ENCODE measurements around the gene RAVER2. TPM values are rescaled to one million over a fixed set of nuclear protein-coding genes. Genes with fewer than 3 reads are reported as not detected.

Gene RAVER2
- total and polyA plus RNA-seq, 4 donors, result 20.3 to 27.1 (median 23.6) TPM

DNA sequence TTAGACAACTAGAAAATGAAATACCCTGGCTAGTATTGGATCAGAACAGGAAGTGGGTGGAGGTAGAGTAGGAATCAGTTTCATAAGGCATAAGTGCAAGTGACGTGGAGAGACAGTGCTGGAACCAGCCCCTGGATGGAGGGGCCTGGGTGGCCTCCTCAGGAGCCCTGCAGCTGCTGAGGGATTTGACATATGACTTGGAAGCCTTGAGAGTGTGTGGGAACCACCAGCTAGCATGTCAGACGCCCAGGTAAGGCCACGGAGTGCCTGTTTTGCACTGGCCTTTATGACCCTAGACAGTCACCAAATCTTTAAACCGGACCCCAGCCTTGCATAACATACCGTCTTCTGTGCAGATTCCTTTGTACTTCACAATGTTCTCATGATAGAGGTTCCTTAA lies 94.4 kb downstream of the RAVER2 start:
- Histone ChIP-seq H3K27me3 (ENCODE audit: control insufficient read depth, insufficient read depth, low read length) (no peaks in the 10 kb centered on the region), H3K27ac (ENCODE audit: low read depth, low read length) (no peak overlapping the region), H3K4me1 (ENCODE audit: control insufficient read depth, insufficient read depth, low read length) (peaks cover 13% of the 10 kb centered on the region), H3K36me3 (ENCODE audit: control insufficient read depth, insufficient read depth, low read length) (peaks cover 49% of the 10 kb centered on the region), H3K4me3 (ENCODE audit: low read depth, low read length) (no peak overlapping the region), H3K9me3 (ENCODE audit: control insufficient read depth, insufficient read depth, low read length) (no peaks in the 10 kb centered on the region)
- no peak for DNase-seq (ENCODE audit: low read depth in 4 of 6, low spot score in 6 of 6)
- WGBS (ENCODE audit: insufficient coverage), result 94% methylated on average over 5 of the region's 5 CpGs

DNA sequence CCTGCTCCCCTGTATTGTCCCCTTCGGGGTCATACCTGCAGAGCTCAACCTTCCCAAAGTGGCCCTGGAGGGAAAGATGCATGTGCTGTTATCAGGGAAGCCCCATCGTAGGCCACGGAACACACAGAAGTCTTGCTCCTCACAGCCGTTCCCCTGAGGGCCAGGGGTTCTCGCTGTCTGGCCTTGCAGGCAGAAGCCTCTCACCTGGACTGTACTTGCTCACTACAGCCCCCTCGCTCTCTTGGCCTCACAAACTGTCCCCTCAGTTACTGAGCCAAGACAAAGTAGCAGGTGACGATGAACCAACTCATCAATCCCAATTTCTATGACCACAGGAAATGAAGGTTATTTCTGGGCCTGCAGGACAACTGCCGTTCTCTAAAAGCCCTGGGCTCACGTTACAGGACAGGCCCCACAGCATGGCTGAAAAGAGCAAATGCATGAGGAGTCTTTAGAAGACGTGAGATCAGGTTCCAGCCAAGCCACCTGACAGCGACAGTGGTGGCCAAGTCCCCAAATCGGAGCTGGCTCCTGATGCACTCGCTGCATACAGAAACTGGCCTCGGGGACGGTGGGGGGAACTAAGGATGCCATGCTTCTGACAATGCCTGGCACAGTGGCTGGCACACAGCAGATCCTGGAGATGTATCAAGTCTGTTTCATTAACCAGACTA lies 95.0 kb downstream of the RAVER2 start:
- no peaks in the 10 kb centered on the region for H3K27me3 ChIP-seq (ENCODE audit: control insufficient read depth, insufficient read depth, low read length)
- WGBS (ENCODE audit: insufficient coverage), result 73% methylated on average over 15 of the region's 15 CpGs

DNA sequence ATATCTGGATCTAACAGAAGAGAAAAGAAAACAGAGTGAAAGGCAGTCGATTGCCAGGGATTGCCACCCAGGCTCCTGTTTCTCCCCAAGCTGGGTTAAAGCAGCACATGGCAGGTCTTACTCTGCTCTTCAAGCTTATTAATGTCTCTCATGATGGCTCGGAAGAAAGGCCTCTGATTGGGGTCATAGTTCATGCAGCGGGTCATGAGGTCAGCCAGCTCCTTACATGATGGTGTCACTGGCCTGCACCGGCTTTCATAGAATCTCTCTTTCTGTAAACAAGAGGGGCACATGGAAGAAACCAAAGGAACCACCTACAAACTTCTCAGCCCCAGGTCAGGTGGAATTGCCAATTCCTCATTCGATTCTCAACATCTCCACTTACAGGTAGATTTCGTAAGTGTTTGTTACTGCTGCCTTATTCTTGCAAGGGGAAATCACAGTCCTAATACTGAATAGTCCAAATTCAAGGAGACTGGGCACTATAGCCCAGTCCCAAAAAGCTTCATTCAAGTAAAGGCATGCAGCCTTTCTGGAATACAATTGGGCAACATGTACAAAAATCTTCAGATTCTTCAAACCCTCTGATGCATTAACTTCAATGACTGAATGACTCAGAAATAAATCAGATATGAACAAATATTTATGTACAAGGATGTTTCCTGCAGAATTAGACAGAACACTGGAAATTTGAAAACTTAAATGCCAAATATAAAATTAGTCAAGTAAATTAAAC lies 96.6 kb downstream of the RAVER2 start:
- DNase-seq (ENCODE audit: low read depth in 4 of 6, low spot score in 6 of 6), result no peak
- 66% methylated on average over 3 of the region's 6 CpGs for WGBS (ENCODE audit: insufficient coverage)

More for the DNA sequence above, 95.0 kb downstream of the RAVER2 start:
- peak in 1 of 6 donors; percentile 29 for DNase-seq (ENCODE audit: low read depth in 4 of 6, low spot score in 6 of 6)
- Histone ChIP-seq H3K4me1 (ENCODE audit: control insufficient read depth, insufficient read depth, low read length) (peaks cover 14% of the 10 kb centered on the region), H3K36me3 (ENCODE audit: control insufficient read depth, insufficient read depth, low read length) (peaks cover 55% of the 10 kb centered on the region), H3K9me3 (ENCODE audit: control insufficient read depth, insufficient read depth, low read length) (no peaks in the 10 kb centered on the region), H3K27ac (ENCODE audit: low read depth, low read length) (no peak overlapping the region), H3K4me3 (ENCODE audit: low read depth, low read length) (no peak overlapping the region)

DNA sequence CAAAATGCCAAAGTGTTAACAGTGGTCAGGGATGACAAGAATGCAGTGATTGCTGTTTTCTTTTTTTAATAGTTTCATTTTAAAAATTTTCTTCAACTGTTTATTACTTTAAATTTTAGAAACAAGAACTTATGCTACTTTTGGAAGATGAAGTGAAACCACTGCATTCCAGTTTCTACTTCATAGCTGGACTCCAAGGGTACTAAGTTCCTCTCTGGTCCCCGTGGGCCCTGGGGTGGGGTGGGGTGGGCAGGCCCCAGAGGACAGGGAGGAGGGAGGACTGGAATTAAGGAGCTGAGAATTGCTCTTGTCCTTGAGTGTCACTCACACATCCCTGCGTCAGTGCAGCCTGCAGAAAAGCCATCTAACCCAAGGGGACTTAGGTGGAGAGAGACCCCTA lies 97.3 kb downstream of the RAVER2 start:
- no peaks in the 10 kb centered on the region for H3K27me3 ChIP-seq (ENCODE audit: control insufficient read depth, insufficient read depth, low read length)
- no peaks in the 10 kb centered on the region for H3K9me3 ChIP-seq (ENCODE audit: control insufficient read depth, insufficient read depth, low read length)
- H3K4me1 ChIP-seq (ENCODE audit: control insufficient read depth, insufficient read depth, low read length), result peaks cover 26% of the 10 kb centered on the region
- no peak overlapping the region for H3K27ac ChIP-seq (ENCODE audit: low read depth, low read length)
- 88% methylated on average over 1 of the region's 2 CpGs for WGBS (ENCODE audit: insufficient coverage)
- peaks cover 70% of the 10 kb centered on the region for H3K36me3 ChIP-seq (ENCODE audit: control insufficient read depth, insufficient read depth, low read length)
- no peak overlapping the region for H3K4me3 ChIP-seq (ENCODE audit: low read depth, low read length)
- no peak for DNase-seq (ENCODE audit: low read depth in 4 of 6, low spot score in 6 of 6)

More for the DNA sequence above, 96.6 kb downstream of the RAVER2 start:
- H3K36me3 ChIP-seq (ENCODE audit: control insufficient read depth, insufficient read depth, low read length), result peaks cover 68% of the 10 kb centered on the region
- H3K4me3 ChIP-seq (ENCODE audit: low read depth, low read length), result no peak overlapping the region
- peaks cover 21% of the 10 kb centered on the region for H3K4me1 ChIP-seq (ENCODE audit: control insufficient read depth, insufficient read depth, low read length)
- H3K9me3 ChIP-seq (ENCODE audit: control insufficient read depth, insufficient read depth, low read length), result no peaks in the 10 kb centered on the region
- H3K27ac ChIP-seq (ENCODE audit: low read depth, low read length), result no peak overlapping the region
- no peaks in the 10 kb centered on the region for H3K27me3 ChIP-seq (ENCODE audit: control insufficient read depth, insufficient read depth, low read length)

DNA sequence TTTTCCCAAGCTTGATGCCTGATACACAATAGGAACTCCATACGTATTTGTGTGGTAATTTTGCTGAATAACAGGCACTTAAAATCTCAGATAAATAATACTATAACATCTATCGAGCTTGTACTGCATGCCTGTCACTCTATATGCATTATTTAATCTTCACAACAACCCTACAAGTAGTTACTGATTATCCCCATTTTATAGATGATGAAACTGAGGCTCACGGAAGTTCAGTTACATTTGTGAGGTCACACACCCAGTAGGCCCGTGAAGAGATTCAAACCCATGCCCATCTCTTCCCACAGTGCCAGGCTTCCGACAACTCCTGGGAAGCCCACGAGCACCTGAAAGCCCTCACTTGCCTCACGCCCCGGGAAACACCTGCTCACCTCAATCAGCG lies 98.8 kb downstream of the RAVER2 start:
- 90% methylated on average over 8 of the region's 9 CpGs for WGBS (ENCODE audit: insufficient coverage)
- Histone ChIP-seq H3K27ac (ENCODE audit: low read depth, low read length) (no peak overlapping the region), H3K27me3 (ENCODE audit: control insufficient read depth, insufficient read depth, low read length) (no peaks in the 10 kb centered on the region), H3K9me3 (ENCODE audit: control insufficient read depth, insufficient read depth, low read length) (no peaks in the 10 kb centered on the region), H3K4me3 (ENCODE audit: low read depth, low read length) (no peak overlapping the region), H3K36me3 (ENCODE audit: control insufficient read depth, insufficient read depth, low read length) (peaks cover 76% of the 10 kb centered on the region), H3K4me1 (ENCODE audit: control insufficient read depth, insufficient read depth, low read length) (peaks cover 29% of the 10 kb centered on the region)
- no peak for DNase-seq (ENCODE audit: low read depth in 4 of 6, low spot score in 6 of 6)

DNA sequence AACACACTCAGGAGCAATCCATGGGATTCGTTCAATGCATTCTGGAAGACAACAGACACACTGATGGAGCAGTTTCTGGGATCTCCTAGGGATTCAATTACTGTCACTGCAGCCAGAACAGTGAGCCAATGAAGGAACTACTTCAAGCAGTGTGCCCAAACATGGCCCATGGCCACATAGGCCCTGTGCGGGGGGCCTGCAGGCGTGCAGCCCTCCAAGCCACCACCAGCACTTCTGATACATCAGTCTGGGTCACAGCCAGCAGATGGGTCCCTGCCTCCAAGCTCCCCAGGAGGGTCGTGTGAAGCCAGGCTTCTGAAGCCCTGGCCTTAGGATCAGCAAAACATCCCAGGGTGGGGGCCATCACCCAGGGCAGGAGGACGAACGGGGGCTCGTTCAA lies 99.3 kb downstream of the RAVER2 start:
- H3K36me3 ChIP-seq (ENCODE audit: control insufficient read depth, insufficient read depth, low read length), result peaks cover 73% of the 10 kb centered on the region
- WGBS (ENCODE audit: insufficient coverage), result 85% methylated on average over 7 of the region's 7 CpGs
- H3K9me3 ChIP-seq (ENCODE audit: control insufficient read depth, insufficient read depth, low read length), result no peaks in the 10 kb centered on the region

DNA sequence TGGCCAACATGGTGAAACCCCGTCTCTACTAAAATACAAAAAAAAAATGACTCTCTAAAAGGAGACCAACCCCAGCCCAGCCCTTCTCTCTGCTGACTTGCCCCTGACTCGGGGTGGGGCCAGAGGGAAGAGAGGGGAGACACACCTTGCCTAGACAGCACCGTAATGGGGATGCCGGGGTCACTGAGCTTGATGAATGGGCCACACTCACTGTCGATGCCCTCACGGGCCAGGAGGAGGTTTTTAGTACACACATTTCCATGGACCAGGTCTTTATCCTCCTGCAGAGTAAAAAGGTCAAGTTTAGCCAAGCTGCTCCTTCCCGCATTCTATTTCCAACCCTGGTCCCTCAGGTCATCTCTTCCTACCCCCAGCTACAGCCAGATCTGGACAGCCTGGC lies 99.7 kb downstream of the RAVER2 start:
- H3K36me3 ChIP-seq (ENCODE audit: control insufficient read depth, insufficient read depth, low read length), result peaks cover 75% of the 10 kb centered on the region
- H3K4me3 ChIP-seq (ENCODE audit: low read depth, low read length), result no peak overlapping the region
- DNase-seq (ENCODE audit: low read depth in 4 of 6, low spot score in 6 of 6), result no peak
- H3K27me3 ChIP-seq (ENCODE audit: control insufficient read depth, insufficient read depth, low read length), result no peaks in the 10 kb centered on the region
- peaks cover 28% of the 10 kb centered on the region for H3K4me1 ChIP-seq (ENCODE audit: control insufficient read depth, insufficient read depth, low read length)
- H3K27ac ChIP-seq (ENCODE audit: low read depth, low read length), result no peak overlapping the region
- WGBS (ENCODE audit: insufficient coverage), result 93% methylated on average over 6 of the region's 7 CpGs
- H3K9me3 ChIP-seq (ENCODE audit: control insufficient read depth, insufficient read depth, low read length), result no peaks in the 10 kb centered on the region

More for the DNA sequence above, 99.3 kb downstream of the RAVER2 start:
- DNase-seq (ENCODE audit: low read depth in 4 of 6, low spot score in 6 of 6), result no peak
- Histone ChIP-seq H3K27me3 (ENCODE audit: control insufficient read depth, insufficient read depth, low read length) (no peaks in the 10 kb centered on the region), H3K4me3 (ENCODE audit: low read depth, low read length) (no peak overlapping the region), H3K4me1 (ENCODE audit: control insufficient read depth, insufficient read depth, low read length) (peaks cover 29% of the 10 kb centered on the region), H3K27ac (ENCODE audit: low read depth, low read length) (no peak overlapping the region)

DNA sequence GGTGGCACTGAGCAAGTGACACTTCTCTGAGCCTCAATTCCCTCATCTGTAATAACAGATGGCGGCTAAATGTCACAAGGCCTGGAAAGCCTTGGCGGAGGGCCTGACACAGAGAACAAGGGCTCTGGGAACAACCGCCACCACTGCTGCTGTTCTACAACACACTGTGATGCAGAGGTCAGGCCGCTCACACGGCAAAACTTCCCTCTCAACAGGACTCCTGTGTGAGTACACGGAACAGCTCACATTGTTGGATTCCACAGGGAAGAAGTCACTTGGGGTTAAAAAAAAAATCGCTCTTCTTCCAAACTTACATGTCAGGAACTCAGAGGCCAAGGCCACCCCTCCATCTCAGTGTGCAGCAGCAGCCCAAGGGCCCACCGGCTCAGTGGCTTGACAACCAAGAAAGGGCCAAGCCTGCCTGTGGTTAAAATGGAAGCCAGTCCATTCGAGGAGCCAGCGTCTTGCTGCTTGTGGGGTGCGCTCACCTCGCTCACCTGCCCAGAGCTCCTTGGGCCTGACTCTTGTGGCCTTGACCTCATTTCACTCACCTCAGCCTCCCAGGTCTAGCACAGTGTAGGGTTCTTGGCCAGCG lies 101.1 kb downstream of the RAVER2 start:
- no peaks in the 10 kb centered on the region for H3K27me3 ChIP-seq (ENCODE audit: control insufficient read depth, insufficient read depth, low read length)
- peaks cover 22% of the 10 kb centered on the region for H3K4me1 ChIP-seq (ENCODE audit: control insufficient read depth, insufficient read depth, low read length)
- DNase-seq (ENCODE audit: low read depth in 4 of 6, low spot score in 6 of 6), result no peak
- no peak overlapping the region for H3K27ac ChIP-seq (ENCODE audit: low read depth, low read length)
- H3K36me3 ChIP-seq (ENCODE audit: control insufficient read depth, insufficient read depth, low read length), result peaks cover 77% of the 10 kb centered on the region
- no peak overlapping the region for H3K4me3 ChIP-seq (ENCODE audit: low read depth, low read length)
- 97% methylated on average over 13 of the region's 13 CpGs for WGBS (ENCODE audit: insufficient coverage)
- no peaks in the 10 kb centered on the region for H3K9me3 ChIP-seq (ENCODE audit: control insufficient read depth, insufficient read depth, low read length)

DNA sequence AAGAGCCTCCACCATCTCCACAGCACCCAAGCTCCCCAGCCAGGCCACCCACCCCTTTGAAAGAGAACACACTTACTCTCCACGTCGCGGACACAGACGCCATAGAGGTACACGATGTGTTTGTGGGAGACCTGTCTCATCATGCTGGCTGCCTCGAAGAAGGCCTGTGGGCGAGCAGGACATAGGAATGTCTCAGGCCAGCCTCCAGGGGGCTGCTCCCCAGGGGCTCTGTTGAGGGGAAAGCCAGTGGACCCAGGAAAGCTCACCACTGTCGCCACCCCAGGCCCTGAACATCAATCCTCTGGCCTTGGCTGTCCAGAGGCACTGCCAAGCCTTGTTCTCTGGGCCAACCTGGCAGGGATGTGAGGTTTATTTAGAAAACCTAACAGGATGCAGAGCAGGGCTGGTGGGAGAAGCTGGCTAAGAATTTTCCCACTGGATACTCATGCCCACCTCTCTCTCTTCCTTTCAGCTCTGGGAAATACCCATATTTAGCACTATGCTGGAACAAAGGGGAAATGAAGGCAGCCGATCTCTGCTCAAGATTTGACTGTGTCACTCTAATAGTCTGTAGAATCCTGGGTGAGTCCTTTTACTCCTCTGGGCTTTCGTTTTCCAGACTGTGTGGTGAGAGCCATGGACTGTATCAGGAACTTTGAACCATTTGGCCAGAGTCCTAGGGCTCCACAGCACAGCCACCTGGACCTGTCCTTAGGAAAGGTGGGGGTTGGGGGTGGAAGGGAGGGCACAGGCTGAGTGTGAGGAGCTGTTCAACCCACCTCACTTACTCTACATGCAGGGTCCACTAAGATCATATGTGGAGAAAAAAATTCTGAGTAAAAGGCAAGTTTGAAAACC lies 101.9 kb downstream of the RAVER2 start:
- H3K36me3 ChIP-seq (ENCODE audit: control insufficient read depth, insufficient read depth, low read length), result peaks cover 75% of the 10 kb centered on the region
- H3K27ac ChIP-seq (ENCODE audit: low read depth, low read length), result no peak overlapping the region
- peak in 2 of 6 donors; percentile 13 to 58 for DNase-seq (ENCODE audit: low read depth in 4 of 6, low spot score in 6 of 6)

More for the DNA sequence above, 101.9 kb downstream of the RAVER2 start:
- 84% methylated on average over 6 of the region's 10 CpGs for WGBS (ENCODE audit: insufficient coverage)
- H3K9me3 ChIP-seq (ENCODE audit: control insufficient read depth, insufficient read depth, low read length), result no peaks in the 10 kb centered on the region
- peaks cover 22% of the 10 kb centered on the region for H3K4me1 ChIP-seq (ENCODE audit: control insufficient read depth, insufficient read depth, low read length)
- no peaks in the 10 kb centered on the region for H3K27me3 ChIP-seq (ENCODE audit: control insufficient read depth, insufficient read depth, low read length)
- H3K4me3 ChIP-seq (ENCODE audit: low read depth, low read length), result no peak overlapping the region

Data from spinal cord (tissue), 10 donors.